ENCODE data around the gene LRRTM3.

DNA sequence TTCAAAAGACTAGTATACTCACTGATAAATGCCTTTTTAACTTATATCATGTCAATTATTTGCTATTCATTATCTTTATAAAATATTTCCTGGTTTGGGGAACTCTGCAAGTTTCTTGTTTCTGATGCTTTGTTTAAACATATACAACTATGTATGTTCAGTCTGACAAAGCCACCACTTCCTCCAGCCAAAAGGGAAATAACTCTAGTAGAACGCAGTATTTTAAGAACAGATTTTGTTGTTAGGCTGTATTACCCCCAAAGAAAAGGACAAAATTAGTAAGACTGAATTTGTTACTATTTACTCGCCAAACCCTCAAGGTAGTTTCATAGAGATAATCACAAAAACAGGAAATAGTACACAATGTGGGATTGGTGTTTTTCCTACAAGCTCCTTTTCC is 78.9 kb downstream of the LRRTM3 start:
- TF ChIP-seq CTCF (IDR thresholded peaks at IDR 0.05) (no peak), ZFX (IDR thresholded peaks at IDR 0.05; ENCODE audit: borderline replicate concordance) (no peak)

Measured in 22Rv1 (cell line).